HepG2 (cell line): ENCODE results near the gene SPATC1L. TPM values are rescaled to one million over a fixed set of nuclear protein-coding genes. Genes with fewer than 3 reads are reported as not detected.

Source experiments
- ATAC-seq: fragments of 200-7000 bp; cut with Tn5 transposase; 3 replicates; pipeline ENCODE4 v1.9.1; 2020; ENCODE audit warnings: mild to moderate bottlenecking, moderate library complexity
- BruUV-seq: library from RNA; stranded (reverse); fragments of 400-500 nt; replicated peaks from 2 replicates; lab custom pipeline; 2021; lab: Mats Ljungman, UMichigan
- CTCF ChIA-PET: fragments of 300-600 bp; formaldehyde crosslinking; extraction: SDS; loops from one replicate; lab custom pipeline; 2021; ENCODE audit warnings: low total read pairs, inconsistent platforms, low intra/inter-chr PET ratio; lab: Yijun Ruan, JAX
- POLR2A ChIA-PET: fragments of 350-600 bp; sonication (Branson Sonifier 250); formaldehyde crosslinking; loops from one replicate; lab custom pipeline; 2020; ENCODE audit warnings: antibody characterized with exemption, inconsistent platforms; lab: Yijun Ruan, JAX
- DNase-seq: peaks from one replicate; pipeline ENCODE4 v3.0.0-alpha.2; 2015; ENCODE audit warnings: low spot score
- FAIRE-seq: peaks from 3 replicates; lab custom pipeline; 2011; peaks lifted over from hg19 to GRCh38; lab: Jason Lieb, UNC
- H2AFZ ChIP-seq: one replicate; pipeline ENCODE4 v1.6.1; 2011; ENCODE audit warnings: low read length, inconsistent platforms
- H3K27ac ChIP-seq: fragments of 300-600 bp; 3 replicates; pipeline ENCODE4 v1.8.0; 2011; ENCODE audit warnings: mixed run types, mild to moderate bottlenecking, mixed read lengths, low read length, inconsistent platforms; ENCODE audit not compliant: insufficient read depth; ENCODE audit errors: extremely low read length
- H3K27me3 ChIP-seq, 2 experiments: fragments of 200-600 bp in 1 of 2; 2 replicates in 1 of 2; 3 replicates in 1 of 2; pipeline versions ENCODE4 v1.6.0 to v1.8.0; 2011; ENCODE audit warnings: low read length in 2 of 2, mild to moderate bottlenecking in 2 of 2, moderate library complexity in 2 of 2, inconsistent platforms in 1 of 2; ENCODE audit not compliant: insufficient read depth in 2 of 2, control insufficient read depth in 1 of 2
- H3K36me3 ChIP-seq, 2 experiments: fragments of 200-600 bp in 1 of 2; replicated peaks in 1 of 2; 2 replicates in 1 of 2; 3 replicates in 1 of 2; pipeline versions ENCODE4 v1.5.1 to v1.8.0; 2011; ENCODE audit warnings: low read length in 2 of 2, inconsistent platforms in 1 of 2; ENCODE audit not compliant: insufficient read depth in 2 of 2, control insufficient read depth in 1 of 2
- H3K4me1 ChIP-seq: 2 replicates; pipeline ENCODE4 v1.5.1; 2012; ENCODE audit warnings: low read length, inconsistent platforms; ENCODE audit not compliant: insufficient read depth
- H3K4me2 ChIP-seq: 2 replicates; pipeline ENCODE4 v1.6.0; 2011; ENCODE audit warnings: low read depth, low read length, inconsistent platforms
- H3K4me3 ChIP-seq, 3 experiments: fragments of 200-600 bp in 1 of 3; sonication (generic), shearing (Covaris generic) in 1 of 3; replicated peaks in 1 of 3; 2 replicates each; pipeline ENCODE4 v1.5.1; 2011 to 2016; ENCODE audit warnings: low read length in 3 of 3, inconsistent platforms in 2 of 3, low read depth in 2 of 3, mild to moderate bottlenecking in 2 of 3, control low read depth in 1 of 3, mixed read lengths in 1 of 3; ENCODE audit not compliant: insufficient read depth in 1 of 3
- H3K79me2 ChIP-seq: one replicate; pipeline ENCODE4 v1.6.1; 2011; ENCODE audit warnings: low read length, inconsistent platforms; ENCODE audit not compliant: insufficient read depth
- H3K9ac ChIP-seq: 2 replicates; pipeline ENCODE4 v1.6.0; 2011; ENCODE audit warnings: mild to moderate bottlenecking, low read depth, low read length, inconsistent platforms; ENCODE audit not compliant: insufficient read depth
- H3K9me3 ChIP-seq: 2 replicates; pipeline ENCODE4 v1.5.1; 2012; ENCODE audit warnings: mild to moderate bottlenecking, low read length
- H4K20me1 ChIP-seq: 2 replicates; pipeline ENCODE4 v1.6.0; 2011; ENCODE audit warnings: inconsistent platforms, mild to moderate bottlenecking, low read length, moderate library complexity; ENCODE audit not compliant: insufficient read depth
- ESRRA ChIP-seq: sonication (generic); formaldehyde crosslinking; IDR thresholded peaks from 2 replicates; pipeline ENCODE4 v1.5.1; 2020; ENCODE audit warnings: mild to moderate bottlenecking, low read depth, missing genetic modification reagents
- FIP1L1 ChIP-seq: fragments of 200-400 bp; formaldehyde crosslinking; IDR thresholded peaks from 2 replicates; pipeline ENCODE4 v1.6.1; 2018; ENCODE audit warnings: low read depth, mild to moderate bottlenecking, low read length, moderate library complexity, borderline replicate concordance; ENCODE audit not compliant: insufficient read depth
- NRL ChIP-seq: sonication (generic); formaldehyde crosslinking; IDR thresholded peaks from 2 replicates; pipeline ENCODE4 v1.5.0; 2020; ENCODE audit warnings: missing genetic modification reagents, mild to moderate bottlenecking, moderate library complexity, borderline replicate concordance
- PHF21A ChIP-seq: sonication (generic); formaldehyde crosslinking; IDR thresholded peaks from 2 replicates; pipeline ENCODE4 v1.5.0; 2020; ENCODE audit warnings: mild to moderate bottlenecking, missing genetic modification reagents
- RARG ChIP-seq: sonication (generic); formaldehyde crosslinking; IDR thresholded peaks from 2 replicates; pipeline ENCODE4 v1.4.0; 2020; ENCODE audit warnings: low read depth, mild to moderate bottlenecking, missing genetic modification reagents
- SKIL ChIP-seq: sonication (generic); formaldehyde crosslinking; IDR thresholded peaks from 2 replicates; pipeline ENCODE4 v1.8.0; 2022; ENCODE audit warnings: missing genetic modification reagents, mild to moderate bottlenecking, moderate library complexity, borderline replicate concordance
- ZNF207 ChIP-seq: fragments of 450-650 bp; IDR thresholded peaks from 2 replicates; pipeline ENCODE4 v1.6.1; 2016; ENCODE audit warnings: antibody characterized with exemption, borderline replicate concordance
- ZNF225 ChIP-seq: sonication (generic); formaldehyde crosslinking; IDR thresholded peaks from 2 replicates; pipeline ENCODE4 v1.4.0; 2020; ENCODE audit warnings: mild to moderate bottlenecking, missing genetic modification reagents
- ZNF34 ChIP-seq: sonication (generic); formaldehyde crosslinking; IDR thresholded peaks from 2 replicates; pipeline ENCODE4 v1.4.0; 2020; ENCODE audit warnings: mild to moderate bottlenecking, missing genetic modification reagents, borderline replicate concordance
- ZNF558 ChIP-seq: sonication (generic); formaldehyde crosslinking; IDR thresholded peaks from 2 replicates; pipeline ENCODE4 v1.9.0; 2022; ENCODE audit warnings: mild to moderate bottlenecking, missing genetic modification reagents, borderline replicate concordance
- ZSCAN21 ChIP-seq: sonication (generic); formaldehyde crosslinking; IDR thresholded peaks from 2 replicates; pipeline ENCODE4 v1.8.0; 2022; ENCODE audit warnings: mild to moderate bottlenecking, missing genetic modification reagents, moderate library complexity, borderline replicate concordance
- WGBS: methylation state at CpG from one replicate; pipeline ENCODE4 v1.1.6; 2017; ENCODE audit warnings: low lambda C conversion rate; 5-methylcytosine and 5-hydroxymethylcytosine counted together
- in situ Hi-C: cut with HindIII; loops from 2 replicates; pipeline ENCODE4 v1.10.0; 2017; ENCODE audit warnings: low pct_unique_long_range_greater_than_20kb; ENCODE audit not compliant: extremely low pct_ligation_motif_present
- intact Hi-C: fragments of 100-400 bp; cut with micrococcal nuclease; formaldehyde crosslinking; loops from one replicate; pipeline ENCODE4 v1.10.0; 2022; ENCODE audit not compliant: unreplicated experiment
- polyA plus RNA-seq, 8 experiments: library from polyadenylated mRNA; depleted of rRNA in 3 of 8; stranded (reverse) in 7 of 8; unstranded in 1 of 8; fragments of >200 nt; fragmentation: Illumina TruSeq in 4 of 8; extraction: Trizol in 4 of 8; gene quantifications; 2 replicates each; pipeline versions ENCODE4 v1.2.1 to v1.2.3, GENCODE V29; 2011 to 2016; ENCODE audit warnings: low read depth in 4 of 8, missing spikeins in 1 of 8, mixed read lengths in 1 of 8; ENCODE audit not compliant: insufficient read depth in 1 of 8
- total RNA-seq, 5 experiments: library from RNA; depleted of rRNA; stranded (reverse); fragments of >200 nt; fragmentation: Illumina TruSeq; extraction: Trizol; gene quantifications; 2 replicates each; pipeline ENCODE4 v1.2.3, GENCODE V29; 2016; ENCODE audit warnings: low read depth in 1 of 5
- TF ChIP-seq, protein P1 (sequence below): sonication (generic); formaldehyde crosslinking; IDR thresholded peaks from 2 replicates; pipeline ENCODE4 v1.5.1; 2020; ENCODE audit warnings: mild to moderate bottlenecking, missing genetic modification reagents
- TF ChIP-seq, protein P2 (sequence below): sonication (generic); formaldehyde crosslinking; IDR thresholded peaks from 2 replicates; pipeline ENCODE4 v1.8.0; 2022; ENCODE audit warnings: mild to moderate bottlenecking, missing genetic modification reagents, moderate library complexity
- TF ChIP-seq, protein P3 (sequence below): sonication (generic); formaldehyde crosslinking; IDR thresholded peaks from 2 replicates; pipeline ENCODE4 v1.5.0; 2020; ENCODE audit warnings: mild to moderate bottlenecking, missing genetic modification reagents

Gene SPATC1L
- total and polyA plus RNA-seq, 2 of the 13 experiments (the other 11 are each of a cell fraction or from before 2014, with no cell fraction given) = 1.4 to 3.3 TPM

- WGBS = 86% methylated on average over 24 of the region's 32 CpGs
- Histone ChIP-seq H3K36me3 (no peaks in the 10 kb centered on the region), H3K79me2 (peaks cover 4% of the 10 kb centered on the region), H3K9ac (no peak overlapping the region), H3K27ac (no peak overlapping the region), H3K9me3 (no peaks in the 10 kb centered on the region), H4K20me1 (no peaks in the 10 kb centered on the region), H3K4me3 (no peak overlapping the region), H2AFZ (no peak overlapping the region), H3K27me3 (no peaks in the 10 kb centered on the region; a peak in 1 of 5 replicates), H3K4me1 (peaks cover 26% of the 10 kb centered on the region), H3K4me2 (no peak overlapping the region)
- POLR2A ChIA-PET = interaction anchor here (0.6 kb wide), 1 partner anchor 186 kb away, joined by 3 read pairs; no protein-coding TSS in a partner anchor
- DNase-seq = no peak
- in situ Hi-C loops (no loop called here), intact Hi-C loops (loop anchor here (5.0 kb wide), 1 partner anchor 67 kb away; the partner anchor contains the start of gene LSS)
- FAIRE-seq = no peak
- BruUV-seq = no TSS peak
- CTCF ChIA-PET = no interaction called here
- TF ChIP-seq, protein P1, sequence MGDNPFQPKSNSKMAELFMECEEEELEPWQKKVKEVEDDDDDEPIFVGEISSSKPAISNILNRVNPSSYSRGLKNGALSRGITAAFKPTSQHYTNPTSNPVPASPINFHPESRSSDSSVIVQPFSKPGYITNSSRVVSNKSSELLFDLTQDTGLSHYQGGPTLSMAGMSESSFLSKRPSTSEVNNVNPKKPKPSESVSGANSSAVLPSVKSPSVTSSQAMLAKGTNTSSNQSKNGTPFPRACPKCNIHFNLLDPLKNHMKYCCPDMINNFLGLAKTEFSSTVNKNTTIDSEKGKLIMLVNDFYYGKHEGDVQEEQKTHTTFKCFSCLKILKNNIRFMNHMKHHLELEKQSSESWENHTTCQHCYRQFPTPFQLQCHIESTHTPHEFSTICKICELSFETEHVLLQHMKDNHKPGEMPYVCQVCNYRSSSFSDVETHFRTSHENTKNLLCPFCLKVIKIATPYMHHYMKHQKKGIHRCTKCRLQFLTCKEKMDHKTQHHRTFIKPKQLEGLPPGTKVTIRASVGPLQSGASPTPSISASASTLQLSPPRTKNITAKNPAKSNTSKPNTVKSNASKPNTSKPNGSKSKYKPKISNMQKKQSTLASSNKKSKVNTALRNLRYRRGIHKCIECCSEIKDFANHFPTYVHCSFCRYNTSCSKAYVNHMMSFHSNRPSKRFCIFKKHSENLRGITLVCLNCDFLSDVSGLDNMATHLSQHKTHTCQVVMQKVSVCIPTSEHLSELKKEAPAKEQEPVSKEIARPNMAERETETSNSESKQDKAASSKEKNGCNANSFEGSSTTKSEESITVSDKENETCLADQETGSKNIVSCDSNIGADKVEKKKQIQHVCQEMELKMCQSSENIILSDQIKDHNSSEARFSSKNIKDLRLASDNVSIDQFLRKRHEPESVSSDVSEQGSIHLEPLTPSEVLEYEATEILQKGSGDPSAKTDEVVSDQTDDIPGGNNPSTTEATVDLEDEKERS (CRISPR knock-in tag) = no peak
- no peak for TF ChIP-seq ZNF225
- no peak for TF ChIP-seq FIP1L1
- no peak for TF ChIP-seq ZNF34
- no peak for TF ChIP-seq ZNF207
- no peak for TF ChIP-seq NRL (CRISPR knock-in tag)
- TF ChIP-seq RARG = no peak
- TF ChIP-seq, protein P2, sequence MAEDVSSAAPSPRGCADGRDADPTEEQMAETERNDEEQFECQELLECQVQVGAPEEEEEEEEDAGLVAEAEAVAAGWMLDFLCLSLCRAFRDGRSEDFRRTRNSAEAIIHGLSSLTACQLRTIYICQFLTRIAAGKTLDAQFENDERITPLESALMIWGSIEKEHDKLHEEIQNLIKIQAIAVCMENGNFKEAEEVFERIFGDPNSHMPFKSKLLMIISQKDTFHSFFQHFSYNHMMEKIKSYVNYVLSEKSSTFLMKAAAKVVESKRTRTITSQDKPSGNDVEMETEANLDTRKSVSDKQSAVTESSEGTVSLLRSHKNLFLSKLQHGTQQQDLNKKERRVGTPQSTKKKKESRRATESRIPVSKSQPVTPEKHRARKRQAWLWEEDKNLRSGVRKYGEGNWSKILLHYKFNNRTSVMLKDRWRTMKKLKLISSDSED (CRISPR knock-in tag) = no peak
- no peak for TF ChIP-seq ZSCAN21 (CRISPR knock-in tag)
- TF ChIP-seq ZNF558 (CRISPR knock-in tag) = no peak
- no peak for TF ChIP-seq PHF21A (CRISPR knock-in tag)
- TF ChIP-seq SKIL (CRISPR knock-in tag) = no peak
- no peak for TF ChIP-seq ESRRA (CRISPR knock-in tag)
- TF ChIP-seq, protein P3, sequence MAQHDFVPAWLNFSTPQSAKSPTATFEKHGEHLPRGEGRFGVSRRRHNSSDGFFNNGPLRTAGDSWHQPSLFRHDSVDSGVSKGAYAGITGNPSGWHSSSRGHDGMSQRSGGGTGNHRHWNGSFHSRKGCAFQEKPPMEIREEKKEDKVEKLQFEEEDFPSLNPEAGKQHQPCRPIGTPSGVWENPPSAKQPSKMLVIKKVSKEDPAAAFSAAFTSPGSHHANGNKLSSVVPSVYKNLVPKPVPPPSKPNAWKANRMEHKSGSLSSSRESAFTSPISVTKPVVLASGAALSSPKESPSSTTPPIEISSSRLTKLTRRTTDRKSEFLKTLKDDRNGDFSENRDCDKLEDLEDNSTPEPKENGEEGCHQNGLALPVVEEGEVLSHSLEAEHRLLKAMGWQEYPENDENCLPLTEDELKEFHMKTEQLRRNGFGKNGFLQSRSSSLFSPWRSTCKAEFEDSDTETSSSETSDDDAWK (CRISPR knock-in tag) = no peak
- ATAC-seq = peak; percentile 4; the same call in 1 of the 3 replicates
Measured at GRCh38 chr21:46159841-46160656, 24.2 kb downstream of the SPATC1L start.
